Thyroid gland (tissue), 4 donors: ENCODE results near the gene SLC6A7. TPM values are rescaled to one million over a fixed set of nuclear protein-coding genes. Genes with fewer than 3 reads are reported as not detected.

Experiments used
- DNase-seq, 2 donors: peaks; one replicate each; pipeline ENCODE4 v3.0.0-alpha.2; 2019
- H3K27ac ChIP-seq, 3 donors: fragments of 200-600 bp; sonication (generic); 1 replicate in 2 of 3; 2 replicates in 1 of 3; pipeline ENCODE4 v1.5.1; 2016 to 2019; ENCODE audit warnings: mild to moderate bottlenecking in 1 of 3, moderate library complexity in 1 of 3
- H3K27me3 ChIP-seq: fragments of 200-600 bp; sonication (generic); one replicate; pipeline ENCODE4 v1.5.1; 2019
- H3K36me3 ChIP-seq, 2 donors: fragments of 200-600 bp; sonication (generic); one replicate each; pipeline ENCODE4 v1.5.1; 2016 to 2019
- H3K4me1 ChIP-seq, 2 donors: fragments of 200-600 bp; sonication (generic); one replicate each; pipeline ENCODE4 v1.5.1; 2017 to 2019
- H3K4me3 ChIP-seq, 3 donors: fragments of 200-600 bp; sonication (generic); replicated peaks in 1 of 3; 1 replicate in 2 of 3; 2 replicates in 1 of 3; pipeline ENCODE4 v1.5.1; 2016; ENCODE audit warnings: mild to moderate bottlenecking in 1 of 3
- H3K9me3 ChIP-seq: fragments of 200-600 bp; sonication (generic); one replicate; pipeline ENCODE4 v1.5.1; 2017
- CTCF ChIP-seq, 6 experiments: fragments of 200-600 bp in 3 of 6; fragments of 450-650 bp in 3 of 6; sonication (generic) in 3 of 6; IDR thresholded peaks; one replicate each; pipeline ENCODE4 v1.5.1; 2016 to 2019; ENCODE audit warnings: antibody characterized with exemption in 6 of 6, mild to moderate bottlenecking in 2 of 6, inconsistent platforms in 1 of 6, moderate library complexity in 1 of 6
- POLR2A ChIP-seq, 2 donors: fragments of 450-650 bp; IDR thresholded peaks; one replicate each; pipeline ENCODE4 v1.6.1; 2017; ENCODE audit warnings: antibody characterized with exemption in 2 of 2, mild to moderate bottlenecking in 2 of 2, moderate library complexity in 1 of 2
- WGBS, 2 donors: methylation state at CpG; one replicate each; pipeline ENCODE4 v1.1.5; 2017; 5-methylcytosine and 5-hydroxymethylcytosine counted together
- intact Hi-C: fragments of 100-400 bp; cut with DNase I; formaldehyde crosslinking; loops from one replicate; pipeline ENCODE4 v1.15.1; 2023
- total RNA-seq, 4 donors: library from RNA; depleted of rRNA; stranded (reverse); fragments of >200 nt; gene quantifications; one replicate each; pipeline ENCODE4 v1.2.3, GENCODE V29; 2016

Gene SLC6A7
- not detected for total RNA-seq

- Histone ChIP-seq H3K9me3 (no peaks in the 10 kb centered on the region), H3K36me3 (no peaks in the 10 kb centered on the region), H3K4me3 (no peak within 1 kb of the TSS), H3K4me1 (peaks cover 0 to 6% of the 10 kb centered on the region in 2 donors), H3K27me3 (peaks cover 14% of the 10 kb centered on the region), H3K27ac (no peak within 1 kb of the TSS)
- no peak for TF ChIP-seq CTCF (IDR thresholded peaks at IDR 0.05)
- WGBS, 2 donors: 5 to 11% methylated on average over 15 to 34 of the region's 58 CpGs
- DNase-seq: no peak
- intact Hi-C loops: no loop called here
Measured at GRCh38 chr5:150189728-150190502, at the start of gene SLC6A7. SLC6A7 (plus strand) TSS chr5:150190062; CDS start chr5:150190328, 266 bp downstream.

- no peak for TF ChIP-seq POLR2A (IDR thresholded peaks at IDR 0.05)
- TF ChIP-seq CTCF (IDR thresholded peaks at IDR 0.05): no peak
Measured at GRCh38 chr5:150140830-150141229, 49.0 kb upstream of the SLC6A7 start.

GRCh38 chr5:150141544-150142184 lies 48.2 kb upstream of the SLC6A7 start:
- Histone ChIP-seq H3K4me3 (no peak overlapping the region), H3K27me3 (no peaks in the 10 kb centered on the region), H3K27ac (peak overlapping the region in 2 of 3 donors; percentile 38 to 43), H3K9me3 (no peaks in the 10 kb centered on the region), H3K4me1 (peaks cover 15 to 53% of the 10 kb centered on the region in 2 donors), H3K36me3 (no peaks in the 10 kb centered on the region)
- intact Hi-C loops: no loop called here
- WGBS, 2 donors: 74 to 79% methylated on average over 9 of the region's 9 CpGs
- DNase-seq: no peak
- TF ChIP-seq POLR2A (IDR thresholded peaks at IDR 0.05) (no peak), CTCF (IDR thresholded peaks at IDR 0.05) (no peak)

More at GRCh38 chr5:150140830-150141229, 49.0 kb upstream of the SLC6A7 start:
- Histone ChIP-seq H3K36me3 (no peaks in the 10 kb centered on the region), H3K27ac (peak overlapping the region in 2 of 3 donors; percentile 61 to 71), H3K4me1 (peaks cover 15 to 59% of the 10 kb centered on the region in 2 donors), H3K27me3 (no peaks in the 10 kb centered on the region), H3K9me3 (no peaks in the 10 kb centered on the region), H3K4me3 (no peak overlapping the region)
- intact Hi-C loops: no loop called here
- DNase-seq: no peak
- WGBS, 2 donors: 71 to 76% methylated on average over 11 of the region's 11 CpGs

GRCh38 chr5:150142185-150142958 lies 47.5 kb upstream of the SLC6A7 start:
- TF ChIP-seq POLR2A (IDR thresholded peaks at IDR 0.05) (no peak), CTCF (IDR thresholded peaks at IDR 0.05) (no peak)
- Histone ChIP-seq H3K9me3 (no peaks in the 10 kb centered on the region), H3K36me3 (no peaks in the 10 kb centered on the region), H3K4me3 (no peak overlapping the region), H3K27me3 (no peaks in the 10 kb centered on the region), H3K4me1 (peaks cover 15 to 46% of the 10 kb centered on the region in 2 donors), H3K27ac (peak overlapping the region; percentile 32 to 43 (median 38))
- DNase-seq: no peak
- 74 to 75% methylated on average over 14 of the region's 14 CpGs for WGBS, 2 donors
- intact Hi-C loops: no loop called here
